ENCODE measurements around the gene AMN. TPM values are rescaled to one million over a fixed set of nuclear protein-coding genes. Genes with fewer than 3 reads are reported as not detected.

The AMN gene
- total RNA-seq, 1 experiment from 2014 or later = not detected

DNA sequence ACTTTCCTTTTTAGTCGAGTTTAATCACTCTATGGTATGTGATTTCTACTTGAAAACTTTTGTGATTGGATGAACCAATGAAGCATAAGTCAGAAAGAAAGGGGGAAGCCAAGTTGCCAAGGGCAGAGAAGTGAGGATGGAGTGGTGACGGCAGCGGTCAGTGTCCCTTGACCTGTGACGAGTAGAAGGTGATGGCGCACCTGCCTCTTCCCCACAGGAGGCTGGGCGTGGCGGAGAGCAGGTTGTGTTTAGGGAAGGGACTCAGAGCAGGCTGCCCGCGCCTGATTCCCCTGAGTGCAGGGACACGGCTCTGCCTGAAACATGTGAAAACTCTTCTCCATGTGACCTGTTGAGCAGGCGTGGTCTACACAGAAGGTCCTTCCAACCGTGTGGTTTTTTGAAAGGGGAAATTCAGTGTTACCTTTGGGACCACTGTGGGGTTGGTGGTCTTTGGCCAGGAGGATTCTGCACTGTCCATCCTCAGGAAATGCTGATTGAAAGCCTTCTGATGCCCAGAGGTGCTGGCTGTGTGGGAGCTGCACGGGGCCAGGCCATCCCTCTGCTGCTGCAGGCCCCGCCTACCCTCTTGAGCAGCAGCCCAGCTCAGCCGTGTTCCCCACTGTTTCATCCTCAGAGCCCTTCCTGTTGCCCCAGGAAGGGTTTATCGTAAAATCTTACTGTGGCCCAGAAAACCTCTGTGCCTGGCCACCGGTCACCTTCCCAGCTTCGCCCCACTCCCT lies 23.5 kb upstream of the AMN start:
- DNase-seq (ENCODE audit: low read depth) = no peak

DNA sequence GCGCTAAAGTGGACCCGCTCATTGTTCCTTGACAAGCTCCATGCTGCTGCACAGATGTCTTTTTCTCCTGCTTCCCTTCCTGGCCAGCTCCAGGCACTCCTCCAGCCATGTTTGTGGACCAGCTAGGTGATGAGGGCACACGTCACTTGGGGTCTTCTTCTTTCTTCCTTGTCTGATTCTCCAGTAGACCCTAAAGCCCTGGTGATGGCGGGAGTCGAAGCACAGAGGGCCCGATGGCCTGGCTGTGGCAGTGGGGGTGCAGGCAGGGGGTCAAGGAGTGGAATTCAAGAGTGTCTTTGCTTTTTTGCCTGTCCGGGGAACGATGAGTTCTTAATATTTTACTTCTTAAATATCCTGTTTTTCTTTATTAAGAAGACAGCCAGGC lies 23.0 kb upstream of the AMN start:
- DNase-seq (ENCODE audit: low read depth) = no peak

DNA sequence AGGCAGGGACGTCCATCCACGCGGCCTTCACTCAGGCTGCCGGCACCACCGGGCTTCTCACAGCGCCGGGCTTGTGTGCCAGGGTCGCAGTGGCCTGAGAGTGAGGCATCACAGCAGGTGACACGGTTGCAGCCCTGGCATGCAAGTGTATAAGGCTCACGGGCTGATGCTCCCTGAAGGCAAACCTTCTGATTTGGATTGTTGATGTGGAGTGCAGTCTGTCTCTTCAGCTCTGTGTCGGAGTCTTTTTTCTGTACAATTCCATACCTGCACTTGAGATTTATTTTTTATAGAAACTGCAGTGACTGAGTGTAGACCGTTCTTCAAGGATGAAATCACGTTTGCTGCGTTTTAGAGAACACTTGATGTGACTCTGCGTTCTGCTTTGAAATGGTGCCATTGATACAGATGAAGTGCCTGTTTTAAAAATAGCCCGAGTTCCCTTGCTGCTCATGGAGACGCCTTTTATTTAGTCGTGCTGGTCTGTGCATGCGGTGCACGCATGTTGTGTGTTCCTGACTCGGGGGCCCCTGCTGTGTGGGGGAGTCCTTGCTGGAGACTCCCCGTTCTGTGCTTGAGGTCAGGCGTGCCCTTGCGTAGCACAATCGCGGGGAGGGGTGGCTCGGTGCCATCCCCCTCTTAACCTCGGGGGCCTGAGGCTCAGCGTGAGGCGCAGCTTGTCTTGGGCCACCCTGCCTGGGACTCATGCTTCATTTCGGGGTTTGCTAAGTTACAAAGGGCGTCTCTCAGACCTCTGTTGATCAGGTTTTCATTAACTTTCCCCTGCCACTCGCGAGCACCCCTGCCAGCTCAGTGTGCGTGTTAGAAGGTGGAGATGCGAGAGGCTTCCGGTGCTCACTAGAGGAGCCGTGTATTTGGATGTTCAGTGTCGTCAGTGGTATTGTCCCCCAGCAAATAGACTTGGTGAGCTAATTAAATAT lies 21.6 kb upstream of the AMN start:
- DNase-seq (ENCODE audit: low read depth) = no peak

DNA sequence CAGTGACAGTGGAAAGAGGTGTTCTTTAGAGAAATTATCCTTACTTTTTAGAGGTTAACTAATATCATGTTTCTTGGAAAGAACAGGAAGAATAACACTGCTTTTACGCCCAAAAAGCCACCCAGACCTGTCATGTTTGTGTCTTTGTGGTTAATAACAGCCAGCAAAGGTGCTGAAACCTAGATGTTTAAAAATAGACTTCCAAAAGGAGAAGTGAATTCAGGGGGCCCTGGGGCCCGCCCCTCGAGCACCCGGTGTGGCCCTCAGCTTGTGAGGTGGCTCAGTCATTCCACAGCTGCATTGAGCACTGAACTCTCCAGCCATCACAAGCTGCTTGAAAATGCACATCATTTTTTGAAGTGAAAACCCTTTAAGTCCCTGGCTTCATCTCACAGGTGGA lies 20.8 kb upstream of the AMN start:
- DNase-seq (ENCODE audit: low read depth) = no peak

DNA sequence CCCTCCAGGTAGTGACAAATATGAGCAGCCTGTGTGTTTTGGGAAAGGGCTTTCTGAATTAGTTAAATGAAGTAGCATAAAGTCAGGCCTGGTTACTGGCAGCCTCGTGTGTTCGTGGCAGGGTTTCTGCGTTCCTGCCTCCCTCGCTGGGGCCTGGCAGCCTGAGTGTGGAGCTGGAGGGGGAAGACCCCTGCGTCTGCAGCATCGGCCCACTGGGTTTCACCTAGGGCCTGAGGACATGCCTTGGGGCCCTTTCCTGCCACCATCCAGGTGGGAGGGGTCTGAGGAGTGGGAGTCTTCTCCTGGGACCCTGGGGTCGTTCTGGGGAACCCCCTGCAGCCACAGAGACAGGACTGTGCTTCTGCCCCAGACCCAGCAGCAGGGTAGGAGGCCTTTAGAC lies 20.4 kb upstream of the AMN start:
- DNase-seq (ENCODE audit: low read depth) = no peak

DNA sequence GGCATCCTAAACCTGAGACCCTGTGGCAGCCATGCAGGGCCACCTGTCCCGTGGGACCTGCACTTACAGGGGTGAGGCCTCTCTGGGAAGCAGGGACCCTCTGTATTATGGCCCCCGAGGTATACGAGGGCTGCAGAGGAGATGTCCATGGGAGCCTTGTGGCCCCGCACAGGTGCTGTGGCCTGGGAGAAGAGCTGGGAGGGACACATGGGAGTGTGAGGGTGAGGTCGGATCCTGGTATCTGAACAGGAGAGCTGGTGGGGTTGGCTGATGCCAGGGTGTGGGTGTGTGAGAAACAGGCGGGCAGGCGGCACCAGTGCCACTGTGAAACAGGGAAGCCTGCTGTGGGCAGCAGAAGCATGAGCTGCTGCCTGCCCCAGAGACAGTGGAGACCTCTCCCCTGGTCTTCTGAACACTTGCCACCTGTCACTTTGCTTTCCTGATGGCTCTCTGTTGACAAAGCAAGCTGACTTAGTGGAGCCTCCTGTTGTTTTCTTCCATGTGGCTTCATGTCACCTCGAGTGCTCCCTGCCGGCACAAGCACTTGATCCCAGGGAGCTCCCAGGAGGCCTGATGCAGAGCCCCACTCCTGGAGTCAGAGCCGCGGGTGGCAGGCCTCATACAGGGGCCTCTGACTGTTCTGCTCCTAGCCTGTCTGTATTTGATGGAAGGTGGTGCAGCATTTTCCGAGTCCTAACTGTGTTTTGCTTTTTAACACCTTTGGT lies 19.8 kb upstream of the AMN start:
- no peak for DNase-seq (ENCODE audit: low read depth)

DNA sequence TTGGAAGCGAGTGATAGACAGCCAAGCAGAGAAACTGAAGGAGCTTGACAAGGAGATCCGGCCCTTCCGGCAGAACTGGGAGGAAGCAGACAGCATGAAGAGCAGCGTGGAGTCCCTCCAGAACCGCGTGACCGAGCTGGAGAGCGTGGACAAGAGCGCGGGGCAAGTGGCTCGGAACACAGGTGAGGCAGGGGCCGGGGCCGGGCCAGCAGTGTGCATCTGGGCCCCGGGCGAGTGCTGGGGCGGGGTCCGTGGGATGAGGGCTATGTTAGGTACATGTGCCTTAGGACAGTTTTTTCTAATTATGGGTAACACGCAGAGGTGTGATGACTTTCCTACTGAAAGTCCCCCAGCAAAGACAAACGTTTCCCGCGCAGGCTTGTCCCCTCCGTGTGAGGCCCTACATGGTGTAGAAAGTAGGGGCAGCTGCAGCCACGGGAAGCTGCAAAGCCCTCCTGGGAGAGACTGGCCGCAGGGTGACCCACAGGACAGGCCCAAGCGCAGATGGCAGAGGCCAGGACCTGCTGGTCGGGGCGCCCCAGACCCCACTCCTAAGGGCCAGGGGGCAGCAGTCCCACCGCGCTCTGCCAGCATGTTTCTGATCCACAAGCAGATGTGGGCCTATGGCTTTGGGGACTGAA lies 19.1 kb upstream of the AMN start:
- DNase-seq (ENCODE audit: low read depth) = no peak

DNA sequence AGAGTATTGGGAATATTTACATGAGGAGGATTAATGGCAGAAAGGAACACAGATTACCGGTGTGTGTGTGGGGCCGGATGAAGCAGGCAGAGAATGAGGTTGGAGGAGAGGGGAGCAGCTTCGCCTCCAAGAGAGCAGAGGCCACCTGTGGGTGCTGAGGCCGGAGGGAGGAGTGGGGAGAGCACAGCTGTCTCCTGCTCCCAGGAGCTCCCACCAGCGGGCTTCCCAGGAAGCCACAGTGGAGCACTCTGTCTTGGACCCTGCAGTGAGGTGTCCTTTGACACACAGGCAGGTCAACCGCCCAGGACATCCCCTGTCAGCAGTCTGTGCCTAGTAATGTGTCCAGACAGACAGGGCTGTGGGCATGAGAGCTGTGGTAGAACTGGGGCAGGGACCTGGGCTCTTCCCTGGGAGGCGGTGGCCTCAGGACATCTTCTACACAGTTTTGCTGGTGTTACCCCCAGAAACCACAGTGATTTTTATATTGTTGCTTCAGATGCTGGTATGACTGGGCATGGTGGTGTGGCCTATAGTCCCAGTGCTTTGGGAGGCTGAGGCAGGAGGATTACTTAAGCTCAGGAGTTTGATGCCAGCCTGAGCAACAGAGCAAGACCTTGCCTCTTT lies 18.5 kb upstream of the AMN start:
- DNase-seq (ENCODE audit: low read depth) = no peak

DNA sequence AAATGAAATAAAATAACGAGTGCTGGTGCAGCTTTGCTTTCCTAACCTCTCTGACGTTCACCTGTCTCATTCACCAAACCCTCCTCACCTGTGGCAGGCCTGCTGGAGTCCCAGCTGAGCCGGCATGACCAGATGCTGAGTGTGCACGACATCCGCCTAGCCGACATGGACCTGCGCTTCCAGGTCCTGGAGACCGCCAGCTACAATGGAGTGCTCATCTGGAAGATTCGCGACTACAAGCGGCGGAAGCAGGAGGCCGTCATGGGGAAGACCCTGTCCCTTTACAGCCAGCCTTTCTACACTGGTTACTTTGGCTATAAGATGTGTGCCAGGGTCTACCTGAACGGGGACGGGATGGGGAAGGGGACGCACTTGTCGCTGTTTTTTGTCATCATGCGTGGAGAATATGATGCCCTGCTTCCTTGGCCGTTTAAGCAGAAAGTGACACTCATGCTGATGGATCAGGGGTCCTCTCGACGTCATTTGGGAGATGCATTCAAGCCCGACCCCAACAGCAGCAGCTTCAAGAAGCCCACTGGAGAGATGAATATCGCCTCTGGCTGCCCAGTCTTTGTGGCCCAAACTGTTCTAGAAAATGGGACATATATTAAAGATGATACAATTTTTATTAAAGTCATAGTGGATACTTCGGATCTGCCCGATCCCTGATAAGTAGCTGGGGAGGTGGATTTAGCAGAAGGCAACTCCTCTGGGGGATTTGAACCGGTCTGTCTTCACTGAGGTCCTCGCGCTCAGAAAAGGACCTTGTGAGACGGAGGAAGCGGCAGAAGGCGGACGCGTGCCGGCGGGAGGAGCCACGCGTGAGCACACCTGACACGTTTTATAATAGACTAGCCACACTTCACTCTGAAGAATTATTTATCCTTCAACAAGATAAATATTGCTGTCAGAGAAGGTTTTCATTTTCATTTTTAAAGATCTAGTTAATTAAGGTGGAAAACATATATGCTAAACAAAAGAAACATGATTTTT lies 17.1 kb upstream of the AMN start:
- DNase-seq (ENCODE audit: low read depth) = no peak

DNA sequence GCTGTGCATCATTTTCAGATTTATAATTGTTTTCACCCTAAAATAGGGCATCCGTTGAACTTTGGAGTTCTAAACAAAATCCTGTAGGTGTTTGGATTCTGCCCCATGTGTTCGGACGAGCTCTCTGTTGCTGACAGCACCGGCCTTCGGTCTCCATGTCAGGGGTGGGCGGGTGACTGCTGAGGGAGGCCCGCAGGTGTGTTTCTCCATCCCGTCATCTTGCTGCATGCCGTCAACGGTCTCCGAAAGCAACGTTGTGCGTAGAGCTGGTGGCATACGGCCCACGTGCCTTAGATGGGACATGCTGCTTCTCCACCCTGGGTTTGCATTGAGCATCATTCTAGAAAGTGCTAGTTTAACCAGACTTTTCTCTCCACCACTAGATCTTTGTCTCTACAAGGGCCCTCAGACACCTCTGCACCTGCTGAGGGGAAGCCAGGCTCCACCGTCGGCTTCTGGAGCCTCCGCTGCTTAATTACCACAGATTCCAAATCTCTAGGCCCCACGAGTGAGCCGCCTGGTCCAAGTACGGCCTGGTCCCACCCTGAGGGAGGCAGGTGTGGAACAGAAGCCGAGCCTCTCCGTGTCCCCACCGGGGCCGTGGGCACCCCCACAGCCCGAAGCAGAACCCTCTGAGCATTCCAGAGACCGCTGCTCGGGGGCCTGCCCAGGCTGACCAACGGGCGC lies 15.7 kb upstream of the AMN start:
- no peak for DNase-seq (ENCODE audit: low read depth)

DNA sequence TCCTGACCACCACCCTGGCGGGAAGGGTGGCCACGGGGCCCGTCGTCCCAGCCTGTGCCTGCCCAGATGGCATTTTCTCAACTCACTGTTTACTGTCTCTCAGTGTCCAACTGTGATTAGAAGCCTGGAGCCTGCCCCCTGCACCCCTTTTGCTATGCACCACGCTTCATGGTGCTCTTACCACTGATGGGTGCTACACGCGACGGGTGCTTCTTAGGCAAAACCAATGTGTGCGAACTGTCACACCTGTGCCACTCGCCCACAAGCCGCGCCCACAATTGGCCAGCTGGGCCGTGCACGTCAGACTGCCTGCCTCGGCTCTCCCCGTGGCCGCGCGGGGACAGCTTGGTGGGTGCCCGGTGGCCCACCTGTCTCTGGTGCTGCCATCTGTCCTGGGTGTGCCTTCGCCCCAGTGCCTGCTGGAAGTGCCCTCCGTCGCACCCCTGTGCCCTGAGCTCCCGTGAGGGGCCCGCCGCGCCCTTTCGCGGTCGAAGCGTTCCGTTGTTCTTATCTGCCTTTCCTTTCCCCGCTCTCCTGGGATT lies 15.1 kb upstream of the AMN start:
- no peak for DNase-seq (ENCODE audit: low read depth)

DNA sequence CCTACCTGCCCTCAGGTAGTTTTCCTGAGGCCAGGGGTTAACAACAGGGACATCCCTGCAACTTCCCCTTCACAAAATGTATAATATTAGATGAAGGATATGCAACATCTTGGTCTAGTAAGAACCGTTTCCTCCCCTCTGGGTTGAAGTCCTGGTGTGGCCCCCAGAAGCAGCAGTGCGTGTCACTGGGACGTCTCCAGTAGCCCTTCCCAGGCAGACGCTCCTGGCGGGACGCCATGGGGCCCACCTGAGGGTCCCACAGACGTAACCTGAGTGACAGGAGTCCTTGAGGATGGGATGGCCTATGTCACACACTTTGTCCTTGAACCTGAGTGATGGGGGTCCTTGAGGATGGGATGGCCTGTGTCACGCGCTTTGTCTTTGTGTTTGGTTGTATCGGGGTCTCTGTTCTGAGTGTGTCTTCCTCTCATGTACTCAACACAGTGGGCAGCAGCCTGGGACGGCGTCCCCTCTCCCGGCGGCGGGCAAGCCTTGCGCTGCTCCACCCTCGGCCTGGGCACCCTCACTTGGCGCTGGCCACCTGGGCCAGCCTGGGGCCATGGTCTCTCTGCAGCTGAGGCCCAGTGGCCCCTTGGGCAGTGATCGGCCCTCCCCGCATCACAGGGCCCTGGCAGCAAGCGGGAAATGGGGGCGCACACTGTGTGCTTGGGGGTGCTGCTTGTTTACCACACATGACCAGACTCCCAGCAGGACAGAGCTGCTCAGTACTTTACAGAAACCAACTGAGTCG lies 14.3 kb upstream of the AMN start:
- DNase-seq (ENCODE audit: low read depth) = no peak

DNA sequence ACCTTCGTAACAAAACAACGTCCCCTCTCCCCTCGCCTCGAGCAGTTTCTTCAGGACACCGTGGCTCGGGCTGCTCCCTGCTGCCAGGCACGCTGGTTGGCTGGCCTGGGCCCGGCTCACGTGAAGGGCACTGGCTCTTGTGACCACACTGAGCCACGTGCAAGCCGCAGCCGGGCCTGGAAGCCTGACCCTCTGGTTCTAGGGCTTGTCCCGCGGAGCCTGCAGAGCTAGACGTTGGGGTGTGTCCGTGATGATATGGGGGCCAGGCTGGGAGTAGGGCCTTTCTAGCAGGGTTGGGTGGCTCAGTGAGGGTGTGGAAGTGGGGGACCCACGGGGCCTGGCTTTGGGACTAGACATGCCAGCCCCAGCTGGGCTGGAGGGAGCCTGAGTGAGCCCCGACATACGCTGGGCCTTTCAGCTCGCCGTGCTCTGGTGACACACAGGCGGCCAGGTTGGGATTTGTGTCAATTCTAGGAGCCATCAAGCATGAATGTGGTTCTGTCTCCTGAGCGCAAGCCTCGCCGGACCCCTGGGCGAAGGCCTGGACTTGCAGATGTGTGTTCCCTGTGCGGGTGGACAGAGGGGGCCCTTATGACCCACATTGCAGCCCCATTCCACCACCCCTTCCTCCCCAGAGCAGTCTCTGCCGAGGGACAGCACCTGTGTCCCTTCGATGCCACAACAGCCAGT lies 13.6 kb upstream of the AMN start:
- no peak for DNase-seq (ENCODE audit: low read depth)

DNA sequence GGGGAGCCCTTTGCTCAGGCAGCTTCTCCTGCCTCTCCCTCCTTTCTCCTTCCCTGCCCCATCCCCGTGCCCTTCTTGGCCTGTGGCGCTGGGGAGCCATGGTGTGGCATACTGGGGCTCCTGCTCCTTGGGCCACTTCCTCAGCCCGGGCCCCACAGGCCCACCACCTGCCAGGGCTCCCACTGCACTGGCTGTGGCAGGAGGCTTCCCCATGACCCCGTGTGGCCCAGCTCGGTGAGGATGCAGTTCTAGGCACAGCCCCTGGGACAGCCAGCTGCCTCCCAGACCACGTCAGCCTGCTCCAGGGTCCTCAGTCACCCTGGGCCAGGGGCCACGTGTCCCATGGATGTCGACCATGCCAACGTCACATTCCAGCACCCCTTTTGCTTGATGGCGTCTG lies 13.0 kb upstream of the AMN start:
- no peak for DNase-seq (ENCODE audit: low read depth)

DNA sequence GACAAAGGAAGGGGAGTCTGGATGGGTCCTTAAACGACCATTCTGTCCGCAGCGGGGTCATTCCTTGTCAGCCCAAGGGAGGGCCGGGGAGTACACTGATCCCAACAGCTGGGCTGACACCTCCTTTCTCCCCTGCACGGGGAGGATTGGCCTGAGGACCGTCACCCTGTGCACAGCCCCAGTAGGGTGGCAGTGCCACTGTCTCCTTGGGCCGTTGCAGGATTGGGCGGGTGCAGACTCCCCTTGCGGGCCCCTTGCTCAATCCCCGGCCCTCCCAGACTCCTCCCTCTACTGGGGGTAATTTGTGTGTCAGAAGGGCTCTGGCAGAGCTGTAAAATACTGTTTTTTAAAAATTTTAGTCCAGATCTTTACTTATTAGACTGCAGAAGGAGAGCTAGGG lies 12.6 kb upstream of the AMN start:
- DNase-seq (ENCODE audit: low read depth) = no peak

DNA sequence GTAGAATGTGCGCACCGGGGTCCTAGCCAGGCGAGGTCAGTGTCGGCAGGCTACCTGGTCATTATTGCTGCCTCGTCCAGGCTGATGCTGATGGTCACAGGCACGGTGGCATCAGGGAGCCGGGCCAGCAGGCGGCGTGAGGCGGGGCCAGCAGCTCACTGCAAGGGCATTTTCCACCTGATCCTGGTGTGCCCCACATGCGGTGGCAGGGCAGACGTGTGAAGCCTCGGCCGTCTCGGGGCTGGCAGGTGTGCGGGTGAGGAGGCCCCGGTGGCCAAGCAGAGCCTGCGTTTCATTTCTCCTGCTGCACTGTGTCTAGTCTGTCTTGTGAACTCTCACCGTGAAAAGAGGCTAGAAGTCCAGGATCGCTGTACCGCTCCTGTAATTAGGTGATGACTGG lies 12.0 kb upstream of the AMN start:
- no peak for DNase-seq (ENCODE audit: low read depth)

DNA sequence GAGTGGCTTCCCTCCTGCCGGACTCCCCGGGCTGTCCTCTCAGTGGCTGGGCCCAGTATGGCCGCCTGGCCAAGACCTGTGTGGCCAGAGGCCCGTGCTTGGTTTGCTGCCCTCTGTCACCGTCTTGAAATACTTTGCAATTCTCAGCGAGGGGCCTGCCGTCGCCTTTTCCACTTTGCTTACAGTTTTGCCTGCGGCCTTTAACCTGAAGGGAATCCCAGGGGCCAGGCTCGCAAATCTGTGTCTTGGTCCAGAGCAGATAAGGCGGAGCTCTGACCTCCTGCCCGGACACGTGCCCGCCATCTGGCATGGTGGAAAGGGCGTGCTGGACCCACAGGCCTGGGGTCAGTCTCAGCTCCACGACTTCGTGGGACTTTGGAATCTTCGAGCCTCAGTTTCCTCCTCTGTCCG lies 10.9 kb upstream of the AMN start:
- DNase-seq (ENCODE audit: low read depth) = no peak

All from HT1080 (cell line).